GM21717 (cell line): ENCODE measurements around the gene CEP104.
"Not testable (repeated sequence)": the region's sequence is repeated elsewhere in the genome, so short reads cannot be mapped to it uniquely, and the experiment has no call there.

Experiments
- ATAC-seq: cut with Tn5 transposase; IDR thresholded peaks from one replicate; pipeline ENCODE4 v1.9.1; 2021; ENCODE audit warnings: mild to moderate bottlenecking, moderate library complexity; ENCODE audit not compliant: unreplicated experiment

CEP104 gene

GRCh38 chr1:3803905-3804626 lies 52.9 kb downstream of the CEP104 start:
- ATAC-seq = no peak

- not testable (repeated sequence) for ATAC-seq
Measured at GRCh38 chr1:3800795-3801194, 56.2 kb downstream of the CEP104 start.

DNA sequence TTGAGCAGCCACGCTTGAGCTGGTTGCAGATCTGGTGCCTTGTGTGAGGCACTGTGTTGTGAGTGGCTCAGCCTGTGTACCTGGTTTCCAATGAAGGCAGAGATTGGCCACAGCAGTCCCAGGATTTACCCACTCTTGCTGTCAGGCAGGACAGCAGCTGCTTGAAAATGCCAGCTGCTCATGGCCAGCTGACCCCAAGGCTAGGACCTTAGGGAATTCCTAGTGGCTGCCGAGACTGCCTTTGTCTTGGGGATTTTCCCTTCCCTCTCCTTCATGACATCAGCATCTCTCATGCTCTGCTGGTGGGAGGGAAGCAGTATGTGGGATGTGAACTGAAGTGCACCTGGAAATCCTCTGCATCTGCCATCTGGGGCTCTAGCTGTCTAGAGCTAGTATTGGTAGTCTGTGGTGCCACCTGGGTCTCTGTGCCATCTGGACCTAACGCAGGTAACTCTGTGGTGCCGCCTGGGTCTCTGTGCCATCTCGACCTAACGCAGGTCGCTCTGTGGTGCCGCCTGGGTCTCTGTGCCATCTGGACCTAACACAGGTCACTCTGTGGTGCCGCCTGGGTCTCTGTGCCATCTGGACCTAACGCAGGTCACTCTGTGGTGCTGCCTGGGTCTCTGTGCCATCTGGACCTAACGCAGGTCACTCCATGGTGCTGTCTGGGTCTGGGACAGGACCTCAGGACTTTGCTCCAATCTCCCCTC lies 56.9 kb downstream of the CEP104 start:
- ATAC-seq = no peak

GRCh38 chr1:3796215-3797061 lies 60.6 kb downstream of the CEP104 start, which contains the start of gene LRRC47:
Gene LRRC47, minus strand, starts transcription at chr1:3796498. Its CDS starts 22 bp downstream, at chr1:3796476.
- ATAC-seq = peak; percentile 94

- peak; percentile 2 for ATAC-seq
Measured at GRCh38 chr1:3795453-3796214, 61.4 kb downstream of the CEP104 start.

DNA sequence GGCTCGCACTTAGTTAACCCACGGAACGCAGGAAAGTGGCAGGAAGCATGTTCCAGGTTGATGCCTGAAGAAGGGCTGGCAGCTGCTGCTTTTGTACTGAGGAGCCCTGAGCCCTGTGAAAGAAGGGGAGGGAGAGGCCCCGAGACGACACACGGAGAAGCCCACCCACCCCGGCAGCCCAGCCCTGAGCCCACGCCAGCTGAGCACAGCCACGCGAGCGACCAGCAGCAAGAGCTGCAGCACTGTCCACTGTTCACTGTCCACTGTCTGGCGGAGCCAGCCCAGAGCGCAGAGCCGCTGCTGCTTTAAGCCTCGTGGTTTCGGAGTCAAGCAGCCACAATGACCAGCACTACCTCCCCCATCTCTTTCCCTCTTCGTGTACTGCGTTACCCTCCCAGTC lies 66.1 kb downstream of the CEP104 start:
- ATAC-seq = no peak

DNA sequence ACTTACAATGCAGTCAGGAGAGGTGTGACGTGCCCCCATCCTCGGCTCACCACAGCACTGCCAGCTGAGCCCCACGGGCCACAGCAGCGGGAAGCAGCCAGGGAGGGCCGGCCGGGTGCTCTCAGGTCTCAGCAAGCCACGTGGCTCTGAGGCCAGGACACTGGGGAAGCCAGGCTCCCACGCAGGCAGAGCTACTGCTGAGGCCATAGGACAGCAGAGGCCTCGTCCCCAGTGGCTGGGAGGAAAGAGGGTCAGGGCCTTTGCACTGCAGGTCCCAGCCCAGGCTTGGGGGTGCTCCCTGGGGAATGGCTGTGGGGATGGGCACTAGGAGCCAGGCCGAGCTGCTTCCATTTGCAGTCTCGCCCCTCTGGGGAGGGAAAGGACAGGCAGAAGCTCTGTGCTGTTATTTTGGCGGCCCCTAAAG lies 66.5 kb downstream of the CEP104 start:
- ATAC-seq = no peak

DNA sequence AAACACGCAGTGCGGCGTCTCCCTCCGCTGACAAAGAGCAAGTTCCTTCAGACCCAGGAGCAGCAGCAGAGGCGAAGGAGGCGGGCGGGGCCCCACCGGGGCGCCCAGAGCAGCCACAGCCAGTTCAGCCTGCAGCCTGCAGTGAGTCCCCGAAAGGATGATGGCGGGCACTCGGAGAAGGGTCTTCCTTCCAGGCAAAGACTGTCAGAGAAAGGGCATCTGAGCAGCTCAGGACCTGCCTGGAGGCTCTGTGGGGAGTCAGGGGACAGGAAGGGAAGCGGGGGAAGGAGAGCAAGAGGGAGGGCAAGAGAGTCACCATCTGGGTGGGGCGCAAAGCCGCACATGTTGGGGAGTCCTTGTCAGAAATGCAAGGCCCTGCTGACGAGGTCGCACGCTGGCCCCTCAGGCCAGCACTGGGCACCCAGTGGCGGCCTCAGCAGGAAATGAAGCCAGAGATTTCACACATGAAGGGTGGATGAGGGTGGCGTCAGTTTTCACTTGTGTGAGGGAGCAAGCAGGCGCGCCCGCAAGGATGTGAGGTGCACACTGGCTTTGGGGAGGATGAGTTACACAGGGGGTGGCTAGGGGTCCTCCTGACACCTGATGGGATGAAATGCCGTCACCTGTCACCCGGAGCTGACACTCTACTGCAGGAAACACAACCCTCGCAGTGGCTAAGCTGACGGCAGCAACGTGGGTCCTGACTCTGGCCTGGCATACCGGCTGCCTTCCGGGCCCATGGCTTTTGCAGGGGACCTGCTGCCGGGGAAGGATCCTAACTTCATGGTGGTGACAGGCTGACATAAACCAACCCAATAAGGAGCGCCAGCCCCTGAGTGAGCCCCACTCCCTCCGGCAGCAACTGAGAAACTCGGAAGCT lies 67.3 kb downstream of the CEP104 start:
- ATAC-seq = no peak

- ATAC-seq = no peak
Measured at GRCh38 chr1:3788756-3789420, 68.1 kb downstream of the CEP104 start.

GRCh38 chr1:3787745-3788605 lies 69.0 kb downstream of the CEP104 start:
- ATAC-seq = no peak

DNA sequence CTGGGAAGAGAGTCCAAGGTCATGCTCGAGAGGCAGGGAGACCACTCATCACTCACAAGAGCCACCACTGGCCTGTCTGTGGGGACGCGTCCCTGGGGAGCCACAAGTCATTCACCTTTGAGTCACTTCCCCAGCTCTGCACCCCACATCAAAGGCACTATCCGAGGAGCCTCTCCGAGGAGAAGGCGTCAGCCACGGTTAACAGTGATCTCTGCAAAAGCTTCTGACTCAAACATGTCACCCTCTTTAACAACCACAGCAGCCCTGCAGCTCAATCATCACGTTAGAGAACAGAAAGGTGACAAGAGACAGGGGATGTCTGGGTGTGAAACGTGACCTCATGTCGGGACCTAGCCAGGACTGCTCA lies 69.7 kb downstream of the CEP104 start:
- ATAC-seq = no peak

DNA sequence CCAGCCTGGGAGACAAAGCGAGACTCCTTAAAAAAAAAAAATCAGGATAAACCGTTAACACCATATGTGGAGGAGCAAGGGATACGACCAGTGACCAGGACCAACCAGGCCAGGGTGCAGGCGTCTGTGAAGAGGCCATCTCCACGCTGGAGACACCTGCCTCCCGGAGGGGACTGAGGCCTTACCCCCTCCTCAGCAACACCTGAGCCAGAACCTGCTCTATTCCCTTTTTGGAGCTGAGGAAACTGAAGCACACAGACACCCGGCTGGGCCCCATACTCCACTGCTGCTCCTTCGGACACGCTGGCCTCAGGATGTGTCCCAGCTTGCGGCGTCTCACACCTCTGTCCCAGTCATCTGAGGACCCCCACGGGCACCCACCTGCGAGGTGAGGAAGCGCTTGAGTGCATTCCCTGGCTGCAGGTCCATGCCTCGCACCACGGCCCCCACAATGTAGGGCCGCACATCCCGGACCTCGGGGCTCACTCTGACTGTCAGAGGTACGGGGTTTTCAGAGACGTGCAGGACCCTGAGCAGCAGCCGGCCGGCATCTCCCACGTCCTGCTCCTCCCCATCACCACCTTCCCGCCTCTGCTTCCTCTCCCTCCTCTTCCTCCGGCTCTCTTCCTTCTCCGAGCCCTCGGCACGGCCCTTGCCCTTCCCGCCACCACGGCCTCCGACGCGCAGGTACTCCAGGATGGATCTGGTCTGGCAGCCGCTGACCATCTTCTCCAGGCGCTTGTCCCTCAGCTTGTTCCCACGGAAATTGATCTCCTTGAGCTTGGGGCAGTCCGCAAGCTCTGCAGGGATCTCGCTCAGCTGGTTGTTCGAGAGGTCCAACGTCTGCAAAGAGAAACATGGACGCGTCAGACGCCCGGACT lies 70.3 kb downstream of the CEP104 start:
- ATAC-seq = no peak

DNA sequence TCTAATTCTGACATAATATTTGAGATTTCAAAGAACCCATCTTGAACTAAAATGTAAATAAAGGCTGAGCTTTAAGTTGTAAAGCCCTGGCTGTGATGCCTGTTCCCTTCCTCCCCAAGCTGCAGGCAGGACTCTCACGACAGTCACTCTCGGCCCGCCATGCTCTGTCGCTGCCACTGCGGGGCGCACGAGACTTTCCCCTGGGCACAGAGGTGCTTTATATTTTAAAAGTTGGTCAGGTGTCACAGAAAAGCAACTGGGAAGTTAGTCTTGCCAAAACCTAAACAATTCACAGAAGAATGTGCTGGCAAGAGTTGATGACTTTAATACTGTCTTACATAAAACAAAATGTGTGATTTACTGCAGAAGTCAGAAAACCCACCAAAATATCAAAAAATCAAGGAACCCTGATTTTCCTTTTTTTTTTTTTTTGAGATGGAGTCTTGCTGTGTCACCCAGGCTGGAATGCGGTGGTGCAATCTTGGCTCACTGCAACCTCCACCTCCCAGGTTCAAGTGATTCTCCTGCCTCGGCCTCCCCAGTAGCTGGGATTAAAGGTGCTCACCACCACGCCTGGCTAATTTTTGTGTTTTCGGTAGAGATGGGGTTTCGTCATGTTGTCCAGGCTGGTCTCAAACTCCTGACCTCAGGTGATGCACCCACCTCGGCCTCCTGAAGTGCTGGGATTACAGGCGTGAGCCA lies 71.4 kb downstream of the CEP104 start:
- ATAC-seq = no peak

DNA sequence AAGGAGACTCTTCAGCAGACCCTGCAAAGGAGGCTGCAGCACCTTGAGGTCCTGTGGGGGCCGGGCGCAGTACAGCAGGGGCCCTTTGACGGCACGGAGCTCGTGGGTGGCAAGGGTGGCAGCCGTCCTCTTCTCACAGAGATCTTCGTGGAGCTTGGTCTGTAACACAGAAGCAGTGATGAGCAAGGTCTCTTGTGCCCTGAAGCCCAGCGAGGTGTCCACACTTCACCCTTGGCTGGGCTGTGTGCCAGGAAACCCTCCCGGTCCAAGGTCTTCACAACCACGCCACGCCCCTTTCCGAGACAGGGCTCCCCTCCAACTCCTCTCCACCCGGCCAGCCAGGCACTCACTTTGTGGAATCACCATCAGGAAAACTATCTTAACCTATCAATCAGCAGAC lies 72.0 kb downstream of the CEP104 start:
- ATAC-seq = no peak

DNA sequence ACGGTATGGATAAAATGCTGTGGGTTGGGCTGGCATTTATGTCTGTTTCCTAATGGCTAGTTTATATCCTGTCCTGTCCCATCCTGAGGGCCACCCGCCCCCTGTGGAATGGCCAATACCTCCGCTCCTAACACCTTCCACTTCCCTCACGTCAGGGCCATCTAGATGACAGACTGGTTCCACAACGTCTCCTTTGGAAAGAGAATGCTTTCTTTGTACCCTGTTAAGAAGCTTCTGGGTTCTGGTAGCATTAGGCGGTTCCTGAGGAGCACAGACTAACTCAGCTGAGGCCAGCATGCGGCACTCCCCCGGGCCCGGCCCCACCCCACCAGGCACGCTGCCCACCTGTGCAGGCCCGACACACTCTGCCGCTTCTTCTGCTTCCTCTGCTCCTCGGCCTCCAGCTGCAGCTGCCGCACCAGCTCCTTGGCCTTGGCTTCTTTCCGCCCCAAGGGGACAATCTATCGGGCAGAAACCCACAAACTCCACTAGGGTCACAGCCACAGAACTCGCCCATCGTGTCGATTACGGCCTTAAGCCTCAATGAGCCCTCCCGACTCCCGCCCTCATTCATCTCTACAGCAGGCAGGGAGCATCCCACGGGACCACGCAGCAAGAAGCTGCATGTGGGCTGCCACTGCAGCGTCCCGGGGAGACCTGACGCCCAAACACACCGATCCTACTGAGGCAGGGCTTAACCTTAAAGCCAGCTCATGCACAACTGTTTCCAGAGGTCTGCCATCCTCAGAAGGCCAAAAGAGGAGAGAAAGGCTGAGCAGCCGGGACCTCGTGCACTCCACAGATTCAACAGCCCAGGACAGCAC lies 73.1 kb downstream of the CEP104 start:
- ATAC-seq = no peak

DNA sequence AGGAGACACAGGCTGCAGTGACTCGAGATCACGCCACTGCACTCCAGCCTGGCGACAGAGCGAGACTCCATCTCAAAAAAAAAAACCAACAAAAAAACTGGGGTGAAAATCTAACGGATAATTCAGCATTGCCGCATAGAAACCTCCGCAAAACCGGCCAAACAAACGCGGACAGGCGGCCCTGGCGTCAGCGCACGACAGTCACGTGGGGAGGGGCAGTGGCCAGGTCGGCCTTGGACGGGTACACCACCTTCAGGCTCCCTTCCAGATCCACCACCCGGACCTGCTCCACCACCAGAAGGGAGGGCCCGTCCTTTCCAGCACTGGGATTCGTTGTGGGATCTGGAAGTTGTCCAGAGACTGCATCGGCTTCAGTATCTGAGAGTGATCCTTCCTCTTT lies 76.1 kb downstream of the CEP104 start:
- ATAC-seq = no peak
